ENCODE data around the gene CLPSL2. TPM values are rescaled to one million over a fixed set of nuclear protein-coding genes. Genes with fewer than 3 reads are reported as not detected.

Gene CLPSL2, protein sequence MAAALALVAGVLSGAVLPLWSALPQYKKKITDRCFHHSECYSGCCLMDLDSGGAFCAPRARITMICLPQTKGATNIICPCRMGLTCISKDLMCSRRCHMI
- total RNA-seq: not detected

DNA sequence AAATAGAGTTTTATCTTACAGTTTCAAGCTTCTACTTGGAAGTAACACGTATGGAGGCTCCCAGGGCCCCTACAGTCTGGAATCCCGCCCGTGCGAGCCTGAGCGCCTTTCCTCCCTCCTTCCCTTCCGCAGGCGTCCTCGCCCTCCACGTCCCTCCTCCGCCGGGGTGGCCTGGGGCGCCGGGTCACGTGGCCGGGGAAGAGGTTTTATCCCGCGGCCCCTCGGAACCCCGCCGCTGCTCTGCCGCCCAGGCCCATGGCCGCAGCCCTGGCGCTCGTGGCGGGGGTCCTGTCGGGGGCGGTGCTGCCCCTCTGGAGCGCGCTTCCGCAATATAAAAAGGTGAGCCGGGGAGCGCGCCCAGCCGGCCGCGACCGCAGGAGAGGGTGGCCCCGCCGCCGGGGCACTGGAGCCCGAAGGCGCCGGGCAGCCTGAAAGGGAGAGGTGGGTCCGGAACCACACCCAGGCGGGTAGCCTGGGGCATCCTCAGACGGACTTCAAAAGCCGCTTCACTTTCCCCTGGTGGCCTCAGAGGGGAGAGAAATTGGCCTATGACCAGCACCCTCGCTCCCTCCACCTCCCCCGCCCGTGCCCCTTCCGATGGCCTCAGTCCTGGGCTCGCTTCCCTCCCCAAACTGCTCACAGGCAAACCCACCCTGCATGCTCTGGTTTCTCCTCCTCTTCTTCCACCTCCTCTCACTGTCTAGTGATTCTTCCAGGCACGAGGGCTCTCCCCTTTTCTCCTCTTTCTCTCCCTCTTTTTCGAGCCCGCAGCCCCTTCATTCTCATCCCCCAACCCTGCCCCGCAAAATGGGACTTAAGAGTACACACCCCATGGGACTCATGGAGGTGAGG is at the start of gene CLPSL2:
Gene CLPSL2 (plus strand): TSS at position 235 of the 852 bp plus-strand sequence. CDS start 21 bp downstream, at position 256.
- 6 to 10% methylated on average over 13 to 48 of the region's 56 CpGs for WGBS, 2 donors
- peaks cover 5 to 12% (median 7%) of the 10 kb centered on the region in 4 donors for H3K4me1 ChIP-seq
- DNase-seq (peak in 1 of 2 donors; percentile 87), ATAC-seq (ENCODE audit: low FRiP score in 2 of 2) (peak in 1 of 2 donors; percentile 48)
- TF ChIP-seq POLR2AphosphoS5 (IDR thresholded peaks at IDR 0.05) (no peak), EP300 (IDR thresholded peaks at IDR 0.05) (no peak), POLR2A (IDR thresholded peaks at IDR 0.05) (no peak)
- TF ChIP-seq, protein P1, sequence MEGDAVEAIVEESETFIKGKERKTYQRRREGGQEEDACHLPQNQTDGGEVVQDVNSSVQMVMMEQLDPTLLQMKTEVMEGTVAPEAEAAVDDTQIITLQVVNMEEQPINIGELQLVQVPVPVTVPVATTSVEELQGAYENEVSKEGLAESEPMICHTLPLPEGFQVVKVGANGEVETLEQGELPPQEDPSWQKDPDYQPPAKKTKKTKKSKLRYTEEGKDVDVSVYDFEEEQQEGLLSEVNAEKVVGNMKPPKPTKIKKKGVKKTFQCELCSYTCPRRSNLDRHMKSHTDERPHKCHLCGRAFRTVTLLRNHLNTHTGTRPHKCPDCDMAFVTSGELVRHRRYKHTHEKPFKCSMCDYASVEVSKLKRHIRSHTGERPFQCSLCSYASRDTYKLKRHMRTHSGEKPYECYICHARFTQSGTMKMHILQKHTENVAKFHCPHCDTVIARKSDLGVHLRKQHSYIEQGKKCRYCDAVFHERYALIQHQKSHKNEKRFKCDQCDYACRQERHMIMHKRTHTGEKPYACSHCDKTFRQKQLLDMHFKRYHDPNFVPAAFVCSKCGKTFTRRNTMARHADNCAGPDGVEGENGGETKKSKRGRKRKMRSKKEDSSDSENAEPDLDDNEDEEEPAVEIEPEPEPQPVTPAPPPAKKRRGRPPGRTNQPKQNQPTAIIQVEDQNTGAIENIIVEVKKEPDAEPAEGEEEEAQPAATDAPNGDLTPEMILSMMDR (IDR thresholded peaks at IDR 0.05): no peak
- H3K9me3 ChIP-seq: no peaks in the 10 kb centered on the region
- no peaks in the 10 kb centered on the region for H3K36me3 ChIP-seq
- peaks cover 0 to 5% (median 3%) of the 10 kb centered on the region in 4 donors for H3K27me3 ChIP-seq
- H3K27ac ChIP-seq: no peak within 1 kb of the TSS
- peak within 1 kb of the TSS in 3 of 4 donors; percentile 36 to 48 (median 45) for H3K4me3 ChIP-seq

DNA sequence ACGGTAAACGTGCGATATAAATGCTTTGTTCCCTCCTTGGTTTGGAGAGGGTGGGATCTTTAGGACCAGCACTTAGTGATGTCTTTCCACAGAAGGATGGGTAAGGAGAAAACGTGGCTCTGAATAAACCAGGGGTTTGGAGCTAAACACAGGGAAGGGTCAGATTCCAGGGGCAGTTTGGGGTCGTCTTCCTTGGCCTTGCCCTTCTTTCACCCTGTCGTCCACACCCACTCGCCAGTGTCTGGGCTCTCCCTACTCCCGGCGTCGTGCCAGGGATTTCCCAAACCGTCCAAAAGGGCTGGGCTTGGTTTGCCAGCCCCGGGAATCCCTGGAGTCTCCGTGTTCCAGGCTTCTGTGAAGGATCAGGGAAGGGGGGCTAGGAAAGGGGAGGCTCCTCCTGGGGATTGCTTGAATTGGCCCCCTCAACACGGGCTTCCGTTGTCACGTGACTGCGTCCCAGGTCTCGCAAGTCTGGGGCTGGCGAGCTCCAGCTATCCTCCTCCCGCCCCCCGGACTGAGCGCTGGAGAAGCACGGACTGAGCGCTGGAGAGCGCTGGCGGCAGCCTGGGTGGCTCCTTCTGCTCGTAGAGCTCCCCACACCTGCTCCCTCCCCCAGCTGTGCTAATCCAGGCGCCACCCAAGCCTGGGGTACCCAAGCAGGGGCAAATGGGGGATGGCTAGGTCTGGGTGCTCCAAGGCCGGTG is 49.0 kb upstream of the CLPSL2 start:
- WGBS, 2 donors: 4 to 8% methylated on average over 22 to 25 of the region's 29 CpGs
- TF ChIP-seq POLR2A (IDR thresholded peaks at IDR 0.05): peak in 2 of 4 donors; percentile 65 to 92
- TF ChIP-seq POLR2AphosphoS5 (IDR thresholded peaks at IDR 0.05): peak; percentile 3 to 59
- peak in 3 of 4 donors; percentile 7 to 84 (median 84) for TF ChIP-seq EP300 (IDR thresholded peaks at IDR 0.05)
- TF ChIP-seq, protein P1 (IDR thresholded peaks at IDR 0.05): peak in 2 of 6 experiments; percentile 16 to 21
- Histone ChIP-seq H3K4me1 (peaks cover 83 to 94% (median 90%) of the 10 kb centered on the region in 4 donors), H3K9me3 (no peaks in the 10 kb centered on the region), H3K36me3 (no peaks in the 10 kb centered on the region), H3K4me3 (peak overlapping the region in 3 of 4 donors; percentile 38 to 49 (median 48)), H3K27me3 (no peaks in the 10 kb centered on the region), H3K27ac (peak overlapping the region; percentile 99 to 100 (median 100))
- peak; percentile 41 to 49 for ATAC-seq (ENCODE audit: low FRiP score in 2 of 2)
- peak in 1 of 2 donors; percentile 88 for DNase-seq

DNA sequence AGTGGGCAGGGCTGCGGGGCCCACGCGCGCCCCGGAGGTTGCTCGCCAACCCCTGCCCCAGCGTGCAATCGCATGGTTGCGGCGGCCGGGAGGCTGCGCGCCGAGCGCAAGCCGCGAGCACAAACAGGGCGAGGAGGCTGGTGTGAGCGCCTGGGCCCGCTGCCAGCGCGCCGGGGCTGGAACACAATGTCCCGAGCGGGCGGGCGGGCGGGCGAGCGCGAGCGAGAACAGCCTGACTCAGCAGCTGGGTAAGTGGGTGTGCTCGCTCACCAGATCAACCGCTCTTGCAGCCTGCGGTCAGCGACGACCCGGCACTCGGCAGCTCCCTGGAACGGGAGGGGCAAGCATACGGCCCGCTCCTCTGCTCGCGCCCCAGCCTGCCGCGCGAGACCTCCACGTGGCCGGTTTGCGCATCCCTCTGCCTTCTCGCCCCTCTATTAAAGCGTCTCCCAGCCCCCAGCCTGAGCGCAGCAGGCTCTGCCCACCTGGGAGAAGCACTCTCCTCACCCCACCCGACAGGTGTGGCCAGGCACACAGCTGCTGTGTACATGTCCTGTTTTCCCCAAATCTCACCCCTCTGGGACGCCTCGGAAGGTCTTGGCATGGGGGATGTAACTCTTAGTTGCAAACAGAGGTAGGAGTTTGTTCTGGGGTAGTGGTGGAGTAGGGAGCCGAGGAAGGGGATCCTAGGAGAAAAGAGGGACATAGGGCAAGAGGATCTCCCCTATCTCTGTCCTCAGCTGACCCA is 48.3 kb upstream of the CLPSL2 start:
- peak overlapping the region in 3 of 4 donors; percentile 38 to 49 (median 48) for H3K4me3 ChIP-seq
- DNase-seq (peak; percentile 97 to 100), ATAC-seq (ENCODE audit: low FRiP score in 2 of 2) (peak; percentile 80 to 86)
- TF ChIP-seq POLR2A (IDR thresholded peaks at IDR 0.05) (peak in 2 of 4 donors; percentile 26 to 95), EP300 (IDR thresholded peaks at IDR 0.05) (peak; percentile 94 to 99 (median 98)), POLR2AphosphoS5 (IDR thresholded peaks at IDR 0.05) (peak; percentile 96 to 98)
- TF ChIP-seq, protein P1 (IDR thresholded peaks at IDR 0.05): peak in 3 of 6 experiments; percentile 25 to 54 (median 51)
- WGBS, 2 donors: 2 to 5% methylated on average over 9 to 31 of the region's 57 CpGs
- H3K27ac ChIP-seq: peak overlapping the region; percentile 99 to 100 (median 100)
- H3K36me3 ChIP-seq: no peaks in the 10 kb centered on the region
- peaks cover 83 to 94% (median 90%) of the 10 kb centered on the region in 4 donors for H3K4me1 ChIP-seq
- H3K9me3 ChIP-seq: no peaks in the 10 kb centered on the region
- H3K27me3 ChIP-seq: no peaks in the 10 kb centered on the region
